K562 (cell line): ENCODE data around the gene DCTN2. TPM values are rescaled to one million over a fixed set of nuclear protein-coding genes. Genes with fewer than 3 reads are reported as not detected.

Experiments
- ATAC-seq: fragments of 200-7000 bp; cut with Tn5 transposase; 3 replicates; pipeline ENCODE4 v1.9.1; 2020; ENCODE audit warnings: moderate library complexity
- BruUV-seq: library from RNA; stranded (reverse); fragments of 400-500 nt; replicated peaks from 2 replicates; lab custom pipeline; 2021; lab: Mats Ljungman, UMichigan
- CTCF ChIA-PET: fragments of 300-600 bp; formaldehyde crosslinking; extraction: SDS; loops from one replicate; lab custom pipeline; 2021; ENCODE audit warnings: low intra/inter-chr PET ratio; lab: Yijun Ruan, JAX
- POLR2A ChIA-PET: fragments of 300-600, 350-650 bp; sonication (Branson Sonifier 250); formaldehyde crosslinking; extraction: SDS; loops from one replicate; lab custom pipeline; 2021; ENCODE audit warnings: antibody characterized with exemption, inconsistent platforms; lab: Yijun Ruan, JAX
- DNase-seq, 4 experiments: peaks; one replicate each; pipeline versions ENCODE4 v3.0.0 to v3.0.0-alpha.2; 2011 to 2018; ENCODE audit warnings: low spot score in 3 of 4, mixed read lengths in 3 of 4; ENCODE audit errors: extremely low read depth in 1 of 4
- FAIRE-seq: peaks from 2 replicates; lab custom pipeline; 2011; peaks lifted over from hg19 to GRCh38; lab: Jason Lieb, UNC
- H2AFZ ChIP-seq: 2 replicates; pipeline ENCODE4 v1.6.0; 2011; ENCODE audit warnings: low read depth, low read length, control low read depth, inconsistent platforms
- H3K27ac ChIP-seq: fragments of 200-600 bp; 3 replicates; pipeline ENCODE4 v1.8.0; 2011; ENCODE audit warnings: low read depth, mild to moderate bottlenecking, control low read depth, inconsistent platforms, low read length, moderate library complexity, mixed read lengths; ENCODE audit errors: extremely low read depth
- H3K27me3 ChIP-seq, 2 experiments: fragments of 300-600 bp in 1 of 2; 2 replicates in 1 of 2; 3 replicates in 1 of 2; pipeline versions ENCODE4 v1.6.0 to v1.8.0; 2011; ENCODE audit warnings: inconsistent platforms in 2 of 2, low read length in 2 of 2, mild to moderate bottlenecking in 1 of 2, mixed read lengths in 1 of 2, moderate library complexity in 1 of 2; ENCODE audit not compliant: control insufficient read depth in 2 of 2, insufficient read depth in 2 of 2
- H3K36me3 ChIP-seq: fragments of 300-600 bp; 3 replicates; pipeline ENCODE4 v1.8.0; 2011; ENCODE audit warnings: mild to moderate bottlenecking, low read length, inconsistent platforms; ENCODE audit not compliant: control insufficient read depth, insufficient read depth
- H3K4me1 ChIP-seq, 2 experiments: fragments of 200-600 bp in 1 of 2; replicated peaks in 1 of 2; 2 replicates in 1 of 2; 3 replicates in 1 of 2; pipeline versions ENCODE4 v1.5.1 to v1.8.0; 2011; ENCODE audit warnings: inconsistent platforms in 2 of 2, low read length in 2 of 2, mild to moderate bottlenecking in 1 of 2, mixed read lengths in 1 of 2, moderate library complexity in 1 of 2; ENCODE audit not compliant: control insufficient read depth in 2 of 2, insufficient read depth in 2 of 2
- H3K4me2 ChIP-seq: 2 replicates; pipeline ENCODE4 v1.6.1; 2011; ENCODE audit warnings: low read length, control low read depth, inconsistent platforms, mixed read lengths; ENCODE audit not compliant: insufficient read depth
- H3K4me3 ChIP-seq: fragments of 200-600 bp; sonication (generic), shearing (Covaris generic); 2 replicates; pipeline ENCODE4 v1.5.1; 2016; ENCODE audit warnings: control low read depth, inconsistent platforms
- H3K79me2 ChIP-seq: fragments of 200-600 bp; 3 replicates; pipeline ENCODE4 v1.8.0; 2011; ENCODE audit warnings: low read length, inconsistent platforms; ENCODE audit not compliant: control insufficient read depth, insufficient read depth
- H3K9ac ChIP-seq, 2 experiments: 2 replicates each; pipeline versions ENCODE4 v1.6.0 to v1.6.1; 2011; ENCODE audit warnings: low read depth in 2 of 2, low read length in 2 of 2, control low read depth in 1 of 2, inconsistent platforms in 1 of 2, mild to moderate bottlenecking in 1 of 2, mixed read lengths in 1 of 2; ENCODE audit not compliant: insufficient read depth in 1 of 2
- H3K9me1 ChIP-seq: one replicate; pipeline ENCODE4 v1.6.0; 2011; ENCODE audit warnings: inconsistent platforms, mild to moderate bottlenecking, low read length, moderate library complexity; ENCODE audit not compliant: control insufficient read depth, insufficient read depth
- H3K9me3 ChIP-seq: replicated peaks from 2 replicates; pipeline ENCODE4 v1.5.1; 2011; ENCODE audit warnings: low read depth, low read length, inconsistent platforms; ENCODE audit not compliant: control insufficient read depth, insufficient read depth
- H4K20me1 ChIP-seq: replicated peaks from 2 replicates; pipeline ENCODE4 v1.6.1; 2011; ENCODE audit warnings: low read length, inconsistent platforms, mixed read lengths; ENCODE audit not compliant: control insufficient read depth, insufficient read depth
- EZH2 ChIP-seq: IDR thresholded peaks from 2 replicates; pipeline ENCODE4 v1.6.1; 2012; ENCODE audit warnings: low read depth, mild to moderate bottlenecking, inconsistent platforms, low read length, borderline replicate concordance
- HINFP ChIP-seq: fragments of 450-650 bp; conservative IDR thresholded peaks from 2 replicates; pipeline ENCODE4 v1.6.1; 2016; ENCODE audit warnings: missing genetic modification characterization, low read depth, mild to moderate bottlenecking, control low read depth, missing compliant biosample characterization
- HIVEP1 ChIP-seq: fragments of 250-450 bp; sonication (Bioruptor Pico); IDR thresholded peaks from 2 replicates; pipeline ENCODE4 v1.4.0; 2020; ENCODE audit warnings: mild to moderate bottlenecking
- KAT2B ChIP-seq: IDR thresholded peaks from one replicate; pipeline ENCODE4 v1.6.1; 2012; ENCODE audit warnings: low read depth, mild to moderate bottlenecking, control low read depth, inconsistent platforms, low read length, moderate library complexity
- KLF1 ChIP-seq: fragments of 450-650 bp; IDR thresholded peaks from 2 replicates; pipeline ENCODE4 v1.6.1; 2016; ENCODE audit warnings: missing genetic modification characterization, missing compliant biosample characterization
- OTX1 ChIP-seq: fragments of 450-650 bp; formaldehyde crosslinking; IDR thresholded peaks from 2 replicates; pipeline ENCODE4 v1.4.0; 2022; ENCODE audit warnings: mild to moderate bottlenecking
- SNRNP70 ChIP-seq: fragments of 200-400 bp; formaldehyde crosslinking; optimal IDR thresholded peaks from 2 replicates; pipeline ENCODE3; 2017; ENCODE audit warnings: low read depth, low read length
- WGBS: fragments of 100-300 bp; shearing (Covaris generic); methylation state at CpG from one replicate; pipeline ENCODE4 v1.1.6; 2016; ENCODE audit warnings: low coverage, mixed read lengths; ENCODE audit not compliant: insufficient coverage; ENCODE audit errors: missing lambda C conversion rate; 5-methylcytosine and 5-hydroxymethylcytosine counted together
- in situ Hi-C: fragments of 300-500 bp; cut with MboI; formaldehyde crosslinking; loops from 4 replicates; pipeline ENCODE4 v1.15.0; 2018; ENCODE audit warnings: inconsistent platforms, mixed read lengths
- intact Hi-C: fragments of 100-400 bp; cut with micrococcal nuclease; formaldehyde crosslinking; loops from 2 replicates; pipeline ENCODE4 v1.14.2; 2022
- polyA plus RNA-seq, 8 experiments: library from polyadenylated mRNA; depleted of rRNA in 4 of 8; stranded (reverse) in 5 of 8; unstranded in 3 of 8; fragments of >200 nt; fragmentation: Nextera tagmentation in 2 of 8; fragmentation: Illumina TruSeq in 1 of 8; extraction: Ambion mirVana in 2 of 8; extraction: Trizol in 1 of 8; gene quantifications; 2 replicates each; pipeline versions ENCODE4 v1.2.1 to v1.2.3, GENCODE V29; 2011 to 2014; ENCODE audit warnings: inconsistent platforms in 1 of 8, missing spikeins in 1 of 8
- total RNA-seq, 7 experiments: library from RNA; depleted of rRNA in 6 of 7; stranded (reverse); fragments of >200 nt in 6 of 7; fragmentation: Illumina TruSeq in 2 of 7; extraction: Trizol in 2 of 7; gene quantifications; 2 replicates each; pipeline versions ENCODE4 v1.2.1 to v1.2.3, GENCODE V29; 2011 to 2021; ENCODE audit warnings: low replicate concordance in 1 of 7

The DCTN2 gene
- total and polyA plus RNA-seq, 9 of the 15 experiments (the other 6 are each of a cell fraction or from before 2014, with no cell fraction given) = 43.6 to 270 (median 125) TPM

- TF ChIP-seq EZH2 (no peak), OTX1 (CRISPR knock-in tag) (no peak)
Measured at GRCh38 chr12:57579677-57580465, 32.9 kb upstream of the DCTN2 start (continued).

- FAIRE-seq = no peak
- H3K4me2 ChIP-seq = no peak overlapping the region
- H3K27ac ChIP-seq = no peak overlapping the region
- peaks cover 3% of the 10 kb centered on the region; the same call in 1 of the 2 replicates for H4K20me1 ChIP-seq
- BruUV-seq = no TSS peak
- H3K79me2 ChIP-seq = no peaks in the 10 kb centered on the region
- no peaks in the 10 kb centered on the region; a peak in 2 of 5 replicates for H3K4me1 ChIP-seq
- in situ Hi-C loops = no loop called here
- TF ChIP-seq KLF1 (tag) = no peak
- no peak for TF ChIP-seq SNRNP70
- no peak for TF ChIP-seq HIVEP1 (CRISPR knock-in tag)
- TF ChIP-seq HINFP (tag) = no peak
- TF ChIP-seq KAT2B = no peak
- DNase-seq = no peak
- intact Hi-C loops = no loop called here
- H3K27me3 ChIP-seq = no peaks in the 10 kb centered on the region
- peaks cover 7% of the 10 kb centered on the region for H3K9me1 ChIP-seq
- POLR2A ChIA-PET = interaction anchor here (0.6 kb wide), 1 partner anchor 340 kb away, joined by 3 read pairs; no protein-coding TSS in a partner anchor
- H3K9me3 ChIP-seq = no peaks in the 10 kb centered on the region
- H3K9ac ChIP-seq = no peak overlapping the region
- no peak for ATAC-seq
- H2AFZ ChIP-seq = no peak overlapping the region
- 86% methylated on average over 2 of the region's 2 CpGs for WGBS
- H3K36me3 ChIP-seq = peaks cover 87% of the 10 kb centered on the region
- CTCF ChIA-PET = no interaction called here
- H3K4me3 ChIP-seq = no peak overlapping the region
Measured at GRCh38 chr12:57579011-57579410, 32.0 kb upstream of the DCTN2 start.
